Stimulated activated naive CD8-positive, alpha-beta T cell treated with anti-CD3 and anti-CD28 coated beads, Interleukin-15, amount 100 ng/mL, for 72 hours (primary cell): ENCODE data around the gene PCDHB15.
"Not testable (repeated sequence)": the region's sequence is repeated elsewhere in the genome, so short reads cannot be mapped to it uniquely, and the experiment has no call there.

Experiments used
- ATAC-seq: fragments of 150-1000 bp; cut with Tn5 transposase; 2 replicates; pipeline ENCODE4 v1.10.0; 2021; ENCODE audit warnings: mild to moderate bottlenecking, moderate library complexity
- DNase-seq, 2 donors: peaks; one replicate each; pipeline ENCODE4 v3.0.0; 2021 to 2022
- H3K27ac Mint-ChIP-seq, 2 donors: one replicate each; pipeline ENCODE4 v1.8.0; 2022; ENCODE audit warnings: mild to moderate bottlenecking in 2 of 2, mixed read lengths in 2 of 2, moderate library complexity in 2 of 2
- H3K27me3 Mint-ChIP-seq: one replicate; pipeline ENCODE4 v1.8.0; 2022; ENCODE audit warnings: mixed read lengths
- H3K4me1 Mint-ChIP-seq: one replicate; pipeline ENCODE4 v1.8.0; 2022; ENCODE audit warnings: mild to moderate bottlenecking, mixed read lengths
- H3K4me3 Mint-ChIP-seq, 2 donors: one replicate each; pipeline ENCODE4 v1.8.0; 2022; ENCODE audit warnings: mild to moderate bottlenecking in 2 of 2, mixed read lengths in 2 of 2, moderate library complexity in 1 of 2
- H3K9me3 Mint-ChIP-seq, 2 donors: one replicate each; pipeline ENCODE4 v1.8.0; 2022; ENCODE audit warnings: mixed read lengths in 2 of 2

The PCDHB15 gene

GRCh38 chr5:141245250-141245717, at the start of gene PCDHB15:
PCDHB15 (plus strand) TSS chr5:141245395; CDS start chr5:141245579, 184 bp downstream.
- ATAC-seq (no peak), DNase-seq (peak in 1 of 2 donors; percentile 22)
- Mint-ChIP-seq H3K4me3 (peak within 1 kb of the TSS in 1 of 2 donors; percentile 46), H3K27ac (no peak within 1 kb of the TSS), H3K27me3 (peaks cover 50% of the 10 kb centered on the region), H3K4me1 (no peaks in the 10 kb centered on the region), H3K9me3 (peaks cover 53 to 77% of the 10 kb centered on the region in 2 donors)

- no peaks in the 10 kb centered on the region for H3K4me1 Mint-ChIP-seq
- H3K27ac Mint-ChIP-seq = no peak overlapping the region
- no peak for DNase-seq
- ATAC-seq = no peak
- peaks cover 25 to 53% of the 10 kb centered on the region in 2 donors for H3K9me3 Mint-ChIP-seq
- peaks cover 44% of the 10 kb centered on the region for H3K27me3 Mint-ChIP-seq
- no peak overlapping the region for H3K4me3 Mint-ChIP-seq
Measured at GRCh38 chr5:141196363-141196762, 48.8 kb upstream of the PCDHB15 start.

GRCh38 chr5:141199359-141200235, 45.6 kb upstream of the PCDHB15 start, which contains the start of gene PCDHB11:
PCDHB11 (plus strand) TSS chr5:141199627; CDS start chr5:141199775, 148 bp downstream.
- H3K4me1 Mint-ChIP-seq = no peaks in the 10 kb centered on the region
- peaks cover 14 to 61% of the 10 kb centered on the region in 2 donors for H3K9me3 Mint-ChIP-seq
- ATAC-seq (no peak), DNase-seq (no peak)
- peaks cover 39% of the 10 kb centered on the region for H3K27me3 Mint-ChIP-seq
- H3K27ac Mint-ChIP-seq = no peak within 1 kb of the TSS
- no peak within 1 kb of the TSS for H3K4me3 Mint-ChIP-seq

DNA sequence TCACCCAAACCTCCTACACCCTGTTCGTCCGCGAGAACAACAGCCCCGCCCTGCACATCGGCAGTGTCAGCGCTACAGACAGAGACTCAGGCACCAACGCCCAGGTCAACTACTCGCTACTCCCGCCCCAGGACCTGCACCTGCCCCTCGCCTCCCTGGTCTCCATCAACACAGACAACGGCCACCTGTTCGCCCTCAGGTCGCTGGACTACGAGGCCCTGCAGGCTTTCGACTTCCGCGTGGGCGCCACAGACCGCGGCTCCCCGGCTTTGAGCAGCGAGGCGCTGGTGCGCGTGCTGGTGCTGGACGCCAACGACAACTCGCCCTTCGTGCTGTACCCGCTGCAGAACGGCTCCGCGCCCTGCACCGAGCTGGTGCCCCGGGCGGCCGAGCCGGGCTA, 44.1 kb upstream of the PCDHB15 start:
- not testable (repeated sequence) for ATAC-seq, H3K27ac Mint-ChIP-seq, H3K4me3 Mint-ChIP-seq, H3K4me1 Mint-ChIP-seq, DNase-seq
- H3K27me3 Mint-ChIP-seq = peaks cover 49% of the 10 kb centered on the region
- peaks cover 14 to 58% of the 10 kb centered on the region in 2 donors for H3K9me3 Mint-ChIP-seq

DNA sequence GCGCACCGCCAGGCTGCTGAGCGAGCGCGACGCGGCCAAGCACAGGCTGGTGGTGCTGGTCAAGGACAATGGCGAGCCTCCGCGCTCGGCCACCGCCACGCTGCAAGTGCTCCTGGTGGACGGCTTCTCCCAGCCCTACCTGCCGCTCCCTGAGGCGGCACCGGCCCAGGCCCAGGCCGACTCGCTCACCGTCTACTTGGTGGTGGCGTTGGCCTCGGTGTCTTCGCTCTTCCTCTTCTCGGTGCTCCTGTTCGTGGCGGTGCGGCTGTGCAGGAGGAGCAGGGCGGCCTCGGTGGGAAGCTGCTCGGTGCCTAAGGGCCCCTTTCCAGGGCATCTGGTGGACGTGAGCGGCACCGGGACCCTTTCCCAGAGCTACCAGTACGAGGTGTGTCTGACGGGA, 43.5 kb upstream of the PCDHB15 start:
- not testable (repeated sequence) for DNase-seq, H3K4me1 Mint-ChIP-seq, H3K27ac Mint-ChIP-seq, H3K4me3 Mint-ChIP-seq, ATAC-seq
- H3K27me3 Mint-ChIP-seq = peaks cover 49% of the 10 kb centered on the region
- H3K9me3 Mint-ChIP-seq = peaks cover 14 to 53% of the 10 kb centered on the region in 2 donors

DNA sequence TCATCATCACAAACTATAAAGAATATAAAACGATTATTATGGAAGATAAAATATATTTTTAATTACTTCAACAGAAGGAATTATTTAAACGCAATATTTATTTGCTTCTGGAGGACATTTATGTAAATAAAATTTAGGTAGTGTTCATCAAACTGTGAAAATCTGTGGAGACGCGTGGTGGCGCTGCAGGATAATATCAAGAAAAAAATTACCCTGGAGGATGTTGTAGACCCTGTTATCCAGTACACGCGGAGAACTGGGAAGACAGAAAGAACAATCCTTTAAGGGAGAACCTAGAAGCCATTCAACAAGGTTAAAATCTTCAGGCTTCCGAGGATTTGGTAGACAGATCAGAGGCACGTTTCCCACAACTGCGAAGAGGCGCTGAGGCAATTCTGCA, 36.7 kb upstream of the PCDHB15 start, which contains the start of gene PCDHB12:
Gene PCDHB12, plus strand, starts transcription at position 242 of the 400 bp plus-strand sequence. CDS start 189 bp downstream, outside the sequence.
- Mint-ChIP-seq H3K27ac (no peak within 1 kb of the TSS), H3K9me3 (peaks cover 0 to 12% of the 10 kb centered on the region in 2 donors), H3K4me3 (no peak within 1 kb of the TSS), H3K27me3 (peaks cover 56% of the 10 kb centered on the region), H3K4me1 (no peaks in the 10 kb centered on the region)
- no peak for DNase-seq
- no peak for ATAC-seq

GRCh38 chr5:141210281-141210680, 34.9 kb upstream of the PCDHB15 start:
- not testable (repeated sequence) for H3K4me3 Mint-ChIP-seq, H3K4me1 Mint-ChIP-seq, DNase-seq, ATAC-seq, H3K27ac Mint-ChIP-seq
- Mint-ChIP-seq H3K9me3 (peaks cover 2 to 18% of the 10 kb centered on the region in 2 donors), H3K27me3 (peaks cover 67% of the 10 kb centered on the region)

GRCh38 chr5:141210849-141211248, 34.3 kb upstream of the PCDHB15 start:
- H3K4me3 Mint-ChIP-seq, ATAC-seq, H3K27ac Mint-ChIP-seq, DNase-seq, H3K4me1 Mint-ChIP-seq: not testable (repeated sequence)
- H3K9me3 Mint-ChIP-seq = peaks cover 4 to 22% of the 10 kb centered on the region in 2 donors
- peaks cover 65% of the 10 kb centered on the region for H3K27me3 Mint-ChIP-seq

GRCh38 chr5:141213656-141214339, 31.4 kb upstream of the PCDHB15 start, which contains the start of gene PCDHB13:
PCDHB13 (plus strand) TSS chr5:141213919; CDS start chr5:141214124, 205 bp downstream.
- H3K4me3 Mint-ChIP-seq, ATAC-seq, H3K27ac Mint-ChIP-seq, DNase-seq, H3K4me1 Mint-ChIP-seq: not testable (repeated sequence)
- H3K27me3 Mint-ChIP-seq = peaks cover 62% of the 10 kb centered on the region
- peaks cover 8 to 22% of the 10 kb centered on the region in 2 donors for H3K9me3 Mint-ChIP-seq

GRCh38 chr5:141214583-141214982, 30.6 kb upstream of the PCDHB15 start:
- ATAC-seq, H3K4me1 Mint-ChIP-seq, H3K27ac Mint-ChIP-seq, H3K4me3 Mint-ChIP-seq, DNase-seq: not testable (repeated sequence)
- peaks cover 12 to 22% of the 10 kb centered on the region in 2 donors for H3K9me3 Mint-ChIP-seq
- H3K27me3 Mint-ChIP-seq = peaks cover 55% of the 10 kb centered on the region

GRCh38 chr5:141215504-141215903, 29.7 kb upstream of the PCDHB15 start:
- H3K4me1 Mint-ChIP-seq, DNase-seq, ATAC-seq, H3K4me3 Mint-ChIP-seq, H3K27ac Mint-ChIP-seq: not testable (repeated sequence)
- peaks cover 18 to 24% of the 10 kb centered on the region in 2 donors for H3K9me3 Mint-ChIP-seq
- peaks cover 55% of the 10 kb centered on the region for H3K27me3 Mint-ChIP-seq

GRCh38 chr5:141216035-141216434, 29.2 kb upstream of the PCDHB15 start:
- not testable (repeated sequence) for DNase-seq, H3K27ac Mint-ChIP-seq, H3K4me1 Mint-ChIP-seq, H3K4me3 Mint-ChIP-seq, ATAC-seq
- peaks cover 18 to 19% of the 10 kb centered on the region in 2 donors for H3K9me3 Mint-ChIP-seq
- H3K27me3 Mint-ChIP-seq = peaks cover 50% of the 10 kb centered on the region

- Mint-ChIP-seq H3K9me3 (peaks cover 7 to 11% of the 10 kb centered on the region in 2 donors), H3K4me1 (no peaks in the 10 kb centered on the region), H3K27ac (no peak within 1 kb of the TSS), H3K4me3 (peak within 1 kb of the TSS in 1 of 2 donors; percentile 12), H3K27me3 (peaks cover 20% of the 10 kb centered on the region)
- no peak for ATAC-seq
- DNase-seq = no peak
Measured at GRCh38 chr5:141223112-141223783, 21.9 kb upstream of the PCDHB15 start, which contains the start of gene PCDHB14. PCDHB14 (plus strand) TSS chr5:141223343; CDS start chr5:141223506, 163 bp downstream.

DNA sequence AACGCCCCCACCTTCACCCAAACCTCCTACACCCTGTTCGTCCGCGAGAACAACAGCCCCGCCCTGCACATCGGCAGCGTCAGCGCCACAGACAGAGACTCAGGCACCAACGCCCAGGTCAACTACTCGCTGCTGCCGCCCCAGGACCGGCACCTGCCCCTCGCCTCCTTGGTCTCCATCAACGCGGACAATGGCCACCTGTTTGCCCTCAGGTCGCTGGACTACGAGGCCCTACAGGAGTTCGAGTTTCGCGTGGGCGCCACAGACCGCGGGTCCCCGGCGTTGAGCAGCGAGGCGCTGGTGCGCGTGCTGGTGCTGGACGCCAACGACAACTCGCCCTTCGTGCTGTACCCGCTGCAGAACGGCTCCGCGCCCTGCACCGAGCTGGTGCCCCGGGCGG, 20.4 kb upstream of the PCDHB15 start:
- H3K27ac Mint-ChIP-seq, DNase-seq, H3K4me3 Mint-ChIP-seq, ATAC-seq, H3K4me1 Mint-ChIP-seq: not testable (repeated sequence)
- H3K9me3 Mint-ChIP-seq = peaks cover 5 to 10% of the 10 kb centered on the region in 2 donors
- peaks cover 18% of the 10 kb centered on the region for H3K27me3 Mint-ChIP-seq

DNA sequence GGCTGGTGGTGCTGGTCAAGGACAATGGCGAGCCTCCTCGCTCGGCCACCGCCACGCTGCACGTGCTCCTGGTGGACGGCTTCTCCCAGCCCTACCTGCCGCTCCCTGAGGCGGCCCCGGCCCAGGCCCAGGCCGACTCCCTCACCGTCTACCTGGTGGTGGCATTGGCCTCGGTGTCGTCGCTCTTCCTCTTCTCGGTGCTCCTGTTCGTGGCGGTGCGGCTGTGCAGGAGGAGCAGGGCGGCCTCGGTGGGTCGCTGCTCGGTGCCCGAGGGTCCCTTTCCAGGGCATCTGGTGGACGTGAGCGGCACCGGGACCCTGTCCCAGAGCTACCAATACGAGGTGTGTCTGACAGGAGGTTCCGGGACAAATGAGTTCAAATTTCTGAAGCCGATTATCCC, 19.8 kb upstream of the PCDHB15 start:
- H3K4me1 Mint-ChIP-seq, DNase-seq, H3K27ac Mint-ChIP-seq, H3K9me3 Mint-ChIP-seq, ATAC-seq, H3K4me3 Mint-ChIP-seq: not testable (repeated sequence)
- H3K27me3 Mint-ChIP-seq = peaks cover 12% of the 10 kb centered on the region
